HEK293T (cell line): ENCODE measurements around the gene ITPKB.

ENCODE experiments used
- CTCF ChIA-PET: fragments of 350-600 bp; formaldehyde crosslinking; extraction: SDS; loops from one replicate; lab custom pipeline; 2021; ENCODE audit warnings: antibody characterized with exemption, inconsistent platforms; lab: Yijun Ruan, JAX
- POLR2A ChIA-PET: fragments of 350-600 bp; formaldehyde crosslinking; extraction: SDS; loops from one replicate; lab custom pipeline; 2020; ENCODE audit warnings: antibody characterized with exemption, inconsistent platforms; lab: Yijun Ruan, JAX
- DNase-seq: peaks from one replicate; pipeline ENCODE4 v3.0.0; 2012; ENCODE audit warnings: mixed read lengths; ENCODE audit errors: extremely low spot score
- ARNT ChIP-seq: fragments of 450-650 bp; IDR thresholded peaks from 2 replicates; pipeline ENCODE4 v1.6.1; 2017; ENCODE audit warnings: mild to moderate bottlenecking
- BHLHE40 ChIP-seq: fragments of 450-650 bp; IDR thresholded peaks from 2 replicates; pipeline ENCODE4 v1.6.1; 2016; ENCODE audit warnings: mild to moderate bottlenecking, moderate library complexity, borderline replicate concordance
- CTBP1 ChIP-seq: fragments of 450-650 bp; IDR thresholded peaks from 2 replicates; pipeline ENCODE4 v1.6.1; 2016; ENCODE audit warnings: borderline replicate concordance
- ELF4 ChIP-seq: fragments of 450-650 bp; IDR thresholded peaks from 2 replicates; pipeline ENCODE4 v1.6.1; 2017; ENCODE audit warnings: antibody characterized with exemption
- FOXA1 ChIP-seq: fragments of 450-650 bp; IDR thresholded peaks from 2 replicates; pipeline ENCODE4 v1.6.1; 2016; ENCODE audit warnings: mild to moderate bottlenecking
- FOXK2 ChIP-seq: fragments of 450-650 bp; IDR thresholded peaks from 2 replicates; pipeline ENCODE4 v1.6.1; 2016; ENCODE audit warnings: mild to moderate bottlenecking
- FOXM1 ChIP-seq: fragments of 450-650 bp; IDR thresholded peaks from 2 replicates; pipeline ENCODE4 v1.6.1; 2017; ENCODE audit warnings: mild to moderate bottlenecking, borderline replicate concordance
- HDGF ChIP-seq: fragments of 450-650 bp; IDR thresholded peaks from 2 replicates; pipeline ENCODE4 v1.6.1; 2017; ENCODE audit warnings: antibody characterized with exemption, borderline replicate concordance
- L3MBTL2 ChIP-seq: fragments of 450-650 bp; conservative IDR thresholded peaks from 2 replicates; pipeline ENCODE4 v1.6.1; 2016; ENCODE audit warnings: mild to moderate bottlenecking
- LEF1 ChIP-seq: fragments of 450-650 bp; IDR thresholded peaks from 2 replicates; pipeline ENCODE4 v1.6.1; 2017; ENCODE audit warnings: mild to moderate bottlenecking, borderline replicate concordance
- NFRKB ChIP-seq: fragments of 450-650 bp; IDR thresholded peaks from 2 replicates; pipeline ENCODE4 v1.6.1; 2016; ENCODE audit warnings: mild to moderate bottlenecking, moderate library complexity
- SP1 ChIP-seq: fragments of 450-650 bp; IDR thresholded peaks from 2 replicates; pipeline ENCODE4 v1.6.1; 2017
- SUZ12 ChIP-seq: fragments of 450-650 bp; IDR thresholded peaks from 2 replicates; pipeline ENCODE4 v1.6.1; 2016; ENCODE audit warnings: mild to moderate bottlenecking
- TARDBP ChIP-seq: fragments of 450-650 bp; IDR thresholded peaks from 2 replicates; pipeline ENCODE4 v1.6.1; 2016
- ZNF384 ChIP-seq: fragments of 450-650 bp; IDR thresholded peaks from 2 replicates; pipeline ENCODE4 v1.6.1; 2016
- TF ChIP-seq, protein P1 (sequence below): fragments of 450-650 bp; IDR thresholded peaks from 2 replicates; pipeline ENCODE4 v1.6.1; 2016

ITPKB gene

DNA sequence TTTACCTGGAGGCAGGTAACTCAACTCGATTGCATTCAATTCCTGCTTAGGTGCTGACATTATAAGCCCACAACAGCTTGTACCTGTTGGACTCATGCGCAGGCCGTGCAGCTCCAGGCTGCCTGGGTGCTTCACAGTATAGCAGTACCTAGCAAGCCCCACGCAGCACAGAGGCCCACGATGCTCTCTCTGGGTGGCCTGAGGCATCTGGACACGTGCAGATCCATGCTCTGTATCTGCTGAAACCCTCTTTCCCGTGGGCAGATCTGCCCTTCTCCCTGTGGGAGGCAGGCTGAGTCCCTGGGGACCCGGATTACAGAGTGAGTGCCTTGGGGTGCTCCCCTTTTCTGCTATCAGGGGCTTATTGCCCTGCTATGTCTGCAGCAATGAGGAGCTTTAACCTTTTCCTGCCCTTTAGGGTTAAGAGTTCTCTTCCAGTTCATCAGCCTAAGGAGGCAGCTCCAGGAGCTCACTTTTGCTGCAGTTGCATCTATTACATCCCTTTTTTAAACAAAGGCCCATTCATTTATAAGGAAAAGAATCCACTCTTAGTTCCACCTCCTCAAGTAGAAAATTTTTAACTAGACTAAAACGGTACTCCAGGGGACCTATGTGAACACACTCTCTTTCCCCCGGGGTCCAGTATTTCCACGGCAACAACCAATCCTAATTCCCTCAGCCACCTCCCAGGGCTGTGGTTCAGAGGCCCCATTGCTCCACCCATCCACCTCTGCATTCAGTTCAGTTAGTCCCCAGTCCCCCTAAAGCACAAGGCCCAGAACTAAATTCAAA lies 19.3 kb downstream of the ITPKB start:
- CTCF ChIA-PET = no interaction called here
- TF ChIP-seq LEF1 = no peak
- no peak for TF ChIP-seq FOXM1
- TF ChIP-seq, protein P1, sequence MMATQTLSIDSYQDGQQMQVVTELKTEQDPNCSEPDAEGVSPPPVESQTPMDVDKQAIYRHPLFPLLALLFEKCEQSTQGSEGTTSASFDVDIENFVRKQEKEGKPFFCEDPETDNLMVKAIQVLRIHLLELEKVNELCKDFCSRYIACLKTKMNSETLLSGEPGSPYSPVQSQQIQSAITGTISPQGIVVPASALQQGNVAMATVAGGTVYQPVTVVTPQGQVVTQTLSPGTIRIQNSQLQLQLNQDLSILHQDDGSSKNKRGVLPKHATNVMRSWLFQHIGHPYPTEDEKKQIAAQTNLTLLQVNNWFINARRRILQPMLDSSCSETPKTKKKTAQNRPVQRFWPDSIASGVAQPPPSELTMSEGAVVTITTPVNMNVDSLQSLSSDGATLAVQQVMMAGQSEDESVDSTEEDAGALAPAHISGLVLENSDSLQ = no peak
- no peak for TF ChIP-seq NFRKB
- TF ChIP-seq ELF4 = no peak
- TF ChIP-seq TARDBP = no peak
- no peak for TF ChIP-seq SUZ12
- no peak for DNase-seq
- POLR2A ChIA-PET = no interaction called here

DNA sequence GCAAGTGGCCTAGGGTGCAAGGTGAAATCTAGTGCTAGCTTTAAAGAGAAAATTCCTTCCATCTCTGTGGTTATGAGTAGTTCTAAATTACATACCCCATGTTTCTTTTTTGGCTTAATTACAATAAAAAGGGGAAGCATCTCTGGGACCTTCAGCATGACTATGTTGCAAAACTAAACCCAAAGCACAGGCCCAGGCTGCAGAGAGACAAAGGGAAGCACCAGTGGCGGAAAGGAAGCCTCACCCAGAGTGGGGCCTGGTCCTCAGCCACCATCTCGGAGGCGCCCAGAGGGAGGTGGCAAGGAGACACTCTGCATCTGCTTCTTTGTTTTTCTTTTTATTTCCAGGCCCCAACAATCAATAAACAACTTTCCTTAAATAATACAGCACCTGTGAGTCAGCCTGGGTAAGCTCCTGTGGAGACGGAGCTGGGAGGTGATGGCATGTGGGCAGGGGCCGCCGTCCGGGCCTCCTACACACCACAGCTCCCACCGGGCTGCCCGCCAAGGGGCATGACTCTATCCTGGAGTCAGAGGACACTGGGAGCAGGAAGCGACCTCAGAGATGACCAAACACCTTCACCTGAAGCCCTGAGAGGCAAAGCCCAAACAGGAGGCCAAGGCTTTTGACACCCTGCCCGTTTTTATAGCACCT lies 21.7 kb downstream of the ITPKB start:
- ChIA-PET POLR2A (no interaction called here), CTCF (no interaction called here)
- TF ChIP-seq HDGF = no peak
- TF ChIP-seq ELF4 = no peak
- no peak for TF ChIP-seq BHLHE40
- no peak for DNase-seq

DNA sequence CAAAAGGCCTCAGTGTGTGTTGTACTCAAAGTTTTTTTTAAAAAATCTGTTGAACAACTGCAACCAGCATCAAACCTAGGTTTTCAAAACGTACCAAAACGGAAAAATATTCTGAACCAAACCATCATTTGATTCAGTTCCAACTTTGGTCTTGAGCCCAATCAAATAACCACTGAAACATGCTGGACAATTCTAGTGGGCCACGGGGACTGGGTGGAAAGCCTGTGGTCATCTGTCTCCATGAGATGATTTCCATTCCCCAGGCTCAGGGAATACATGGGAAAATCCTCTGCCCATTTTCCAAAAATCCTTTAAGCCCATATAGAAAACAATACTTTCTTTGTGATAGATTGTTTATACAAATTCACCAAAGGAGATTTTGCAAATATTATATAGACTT lies 22.5 kb downstream of the ITPKB start:
- no peak for DNase-seq
- ChIA-PET CTCF (no interaction called here), POLR2A (no interaction called here)
- no peak for TF ChIP-seq ELF4
- no peak for TF ChIP-seq FOXA1

DNA sequence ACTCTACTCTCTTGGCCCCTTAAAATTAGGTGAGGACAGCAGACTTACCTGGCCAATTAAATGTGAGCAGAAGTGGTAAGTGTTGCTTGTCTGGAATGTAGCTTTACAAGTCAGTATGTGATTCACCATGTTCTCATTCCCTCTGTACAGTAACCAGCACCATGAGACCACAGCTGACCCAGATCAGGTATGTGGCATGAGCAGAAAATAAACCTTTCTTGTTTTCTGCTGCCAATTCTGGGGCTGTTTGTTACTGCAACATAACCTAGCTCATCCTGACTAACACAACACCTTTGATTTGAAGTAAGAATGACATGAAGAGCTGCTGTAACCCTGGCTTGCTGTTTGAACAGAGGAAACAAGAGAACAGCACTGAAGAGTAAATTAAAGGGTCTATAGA lies 24.9 kb downstream of the ITPKB start:
- TF ChIP-seq, protein P1 = no peak
- TF ChIP-seq SP1 (no peak), LEF1 (no peak), CTBP1 (no peak), ELF4 (no peak), FOXM1 (no peak), FOXA1 (no peak), SUZ12 (no peak), ZNF384 (no peak), NFRKB (no peak), FOXK2 (no peak), TARDBP (no peak), BHLHE40 (no peak), ARNT (no peak), HDGF (no peak), L3MBTL2 (no peak)
- POLR2A ChIA-PET = no interaction called here
- no peak for DNase-seq
- CTCF ChIA-PET = no interaction called here

DNA sequence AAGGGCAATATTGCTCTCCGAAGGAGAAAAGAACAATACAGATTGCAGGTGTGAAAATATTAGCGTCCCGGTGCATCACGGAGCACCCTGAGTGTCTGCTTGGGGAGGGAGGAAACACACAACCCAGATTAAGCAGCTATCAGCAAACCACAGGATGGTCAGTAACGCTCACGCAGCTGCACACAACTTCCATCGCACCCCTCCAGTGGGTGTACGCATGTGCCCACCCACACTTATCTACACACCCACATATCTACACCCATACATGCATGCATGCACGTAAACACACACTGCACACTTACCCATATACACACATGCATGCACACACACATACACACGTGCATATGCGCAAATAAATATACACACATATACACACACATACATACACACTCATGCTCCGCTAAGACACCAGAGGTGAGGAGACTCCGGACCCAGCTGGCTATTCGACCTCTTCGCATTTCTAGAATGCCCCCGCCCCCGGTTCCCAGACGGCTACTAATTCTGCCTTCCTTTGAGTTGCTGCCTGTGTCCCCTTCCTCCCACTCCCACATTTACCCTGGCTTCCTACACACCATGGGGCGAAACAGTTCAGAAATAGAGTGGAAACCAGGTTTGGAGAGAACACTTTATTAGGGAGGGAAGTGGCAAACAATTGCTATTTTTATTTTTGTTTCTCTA lies 26.2 kb downstream of the ITPKB start:
- TF ChIP-seq CTBP1 (no peak), FOXA1 (no peak), L3MBTL2 (no peak), TARDBP (no peak), HDGF (no peak), LEF1 (no peak), FOXK2 (no peak), SUZ12 (no peak), BHLHE40 (no peak), SP1 (no peak), ELF4 (no peak), ZNF384 (no peak)
- ChIA-PET CTCF (interaction anchor here (0.9 kb wide), 1 partner anchor 47 kb away, joined by 4 read pairs; no protein-coding TSS in a partner anchor), POLR2A (no interaction called here)
- DNase-seq = no peak

DNA sequence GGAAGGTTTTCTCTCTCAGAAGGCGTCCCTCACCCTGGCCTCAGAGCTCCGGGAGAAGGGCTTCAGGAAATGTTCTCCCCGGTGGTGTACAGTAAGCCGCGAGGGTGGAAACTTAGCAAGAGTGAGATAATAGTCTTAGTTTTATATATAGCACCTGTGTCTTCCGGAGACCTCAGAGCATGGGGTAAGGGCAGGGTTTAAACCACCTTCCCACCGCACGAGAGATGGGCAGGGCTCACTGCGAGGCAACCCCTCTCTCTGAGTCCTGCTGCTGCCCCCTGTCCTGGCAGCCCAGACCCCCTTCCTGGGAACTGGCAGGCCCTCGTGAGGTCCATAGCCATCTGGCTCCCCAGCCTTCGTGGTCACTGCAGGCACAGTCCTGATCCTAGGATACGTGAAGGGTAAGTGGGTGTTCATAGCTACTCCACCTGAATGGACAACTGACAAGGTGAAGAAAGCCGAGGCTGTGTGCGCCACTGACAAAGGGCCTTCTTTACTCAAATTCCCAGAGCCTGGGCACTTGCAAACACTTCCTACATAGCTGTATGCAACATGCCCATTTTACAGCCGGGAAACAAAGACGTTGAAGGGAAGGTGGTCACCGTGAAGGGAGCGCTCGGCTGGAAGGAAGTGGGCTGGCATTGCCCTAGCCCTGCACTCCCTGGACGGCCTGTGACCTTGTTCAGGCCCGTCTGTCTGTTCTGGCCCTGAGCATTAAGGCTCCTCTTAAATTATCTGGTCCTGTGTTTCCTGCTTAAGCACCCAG lies 26.9 kb downstream of the ITPKB start:
- no peak for DNase-seq
- TF ChIP-seq ZNF384 = no peak
- TF ChIP-seq SP1 = no peak
- TF ChIP-seq L3MBTL2 = no peak
- POLR2A ChIA-PET = no interaction called here
- CTCF ChIA-PET = interaction anchor here (0.5 to 0.9 kb wide), 2 partner anchors 48 to 100 kb away, joined by 4 read pairs; no protein-coding TSS in a partner anchor
